PC-9 (cell line): ENCODE measurements around the gene SLC15A1. TPM values are rescaled to one million over a fixed set of nuclear protein-coding genes. Genes with fewer than 3 reads are reported as not detected.

Experiments
- BruUV-seq: library from RNA; stranded (reverse); fragments of 400-500 nt; replicated peaks from 2 replicates; lab custom pipeline; 2021; lab: Mats Ljungman, UMichigan
- CTCF ChIA-PET: fragments of 300-600 bp; sonication (Branson Sonifier 250); formaldehyde crosslinking; loops from one replicate; lab custom pipeline; 2022; ENCODE audit warnings: antibody characterized with exemption; lab: Charles Lee
- POLR2A ChIA-PET: fragments of 300-600 bp; sonication (Branson Sonifier 250); formaldehyde crosslinking; loops from one replicate; lab custom pipeline; 2022; ENCODE audit warnings: antibody characterized with exemption; ENCODE audit not compliant: unreplicated experiment; lab: Charles Lee
- DNase-seq, 2 experiments: peaks; one replicate each; pipeline versions ENCODE4 v3.0.0 to v3.0.0-alpha.2; 2015 to 2022; ENCODE audit warnings: mixed read lengths in 1 of 2
- H2AFZ ChIP-seq: fragments of 200-600 bp; sonication (generic); 2 replicates; pipeline ENCODE4 v1.8.1; 2017; ENCODE audit warnings: antibody characterized with exemption
- H3F3A ChIP-seq: fragments of 200-600 bp; sonication (generic); 2 replicates; pipeline ENCODE4 v1.8.1; 2017; ENCODE audit warnings: antibody characterized with exemption, mild to moderate bottlenecking, low read depth; ENCODE audit not compliant: insufficient read depth
- H3K27ac ChIP-seq: fragments of 200-600 bp; sonication (generic); 2 replicates; pipeline ENCODE4 v1.6.1; 2016; ENCODE audit warnings: mixed run types
- H3K27me3 ChIP-seq: fragments of 200-600 bp; sonication (generic); 2 replicates; pipeline ENCODE4 v1.6.1; 2016; ENCODE audit warnings: low read depth, mixed run types; ENCODE audit not compliant: insufficient read depth
- H3K36me3 ChIP-seq: fragments of 200-600 bp; sonication (generic); 2 replicates; pipeline ENCODE4 v1.6.1; 2016; ENCODE audit warnings: low read depth, mixed run types
- H3K4me1 ChIP-seq: fragments of 200-600 bp; sonication (generic); replicated peaks from 2 replicates; pipeline ENCODE4 v1.6.1; 2016; ENCODE audit warnings: mixed run types; ENCODE audit not compliant: insufficient read depth
- H3K4me2 ChIP-seq: fragments of 200-600 bp; sonication (generic); 2 replicates; pipeline ENCODE4 v1.6.1; 2017; ENCODE audit warnings: mixed run types
- H3K4me3 ChIP-seq: fragments of 200-600 bp; sonication (generic); 2 replicates; pipeline ENCODE4 v1.6.1; 2016; ENCODE audit warnings: mixed run types
- H3K79me2 ChIP-seq: fragments of 200-600 bp; sonication (generic); 2 replicates; pipeline ENCODE4 v1.6.1; 2017; ENCODE audit warnings: low read depth, mixed run types
- H3K9me2 ChIP-seq: fragments of 200-600 bp; sonication (generic); 2 replicates; pipeline ENCODE4 v1.8.1; 2017; ENCODE audit warnings: mild to moderate bottlenecking; ENCODE audit not compliant: insufficient read depth
- H3K9me3 ChIP-seq: fragments of 200-600 bp; sonication (generic); 2 replicates; pipeline ENCODE4 v1.8.1; 2016; ENCODE audit warnings: low read depth; ENCODE audit not compliant: insufficient read depth
- H4K20me1 ChIP-seq: fragments of 200-600 bp; sonication (generic); 2 replicates; pipeline ENCODE4 v1.8.1; 2017; ENCODE audit not compliant: insufficient read depth
- EZH2 ChIP-seq: fragments of 200-600 bp; sonication (generic); IDR thresholded peaks from 2 replicates; pipeline ENCODE4 v1.8.0; 2017; ENCODE audit warnings: antibody characterized with exemption, low read depth
- intact Hi-C: fragments of 100-400 bp; cut with micrococcal nuclease; formaldehyde crosslinking; loops from one replicate; pipeline ENCODE4 v1.10.0; 2022; ENCODE audit not compliant: unreplicated experiment
- total RNA-seq: library from RNA; stranded (reverse); gene quantifications from 2 replicates; pipeline ENCODE4 v1.2.3, GENCODE V29; 2021
- TF ChIP-seq, protein P1 (sequence below): fragments of 200-600 bp; sonication (generic); conservative IDR thresholded peaks from 2 replicates; pipeline ENCODE4 v1.6.1; 2017; ENCODE audit warnings: mixed run types, antibody characterized with exemption, mild to moderate bottlenecking, moderate library complexity

Gene SLC15A1
- total RNA-seq, 1 experiment from 2014 or later, result 0.55 TPM

DNA sequence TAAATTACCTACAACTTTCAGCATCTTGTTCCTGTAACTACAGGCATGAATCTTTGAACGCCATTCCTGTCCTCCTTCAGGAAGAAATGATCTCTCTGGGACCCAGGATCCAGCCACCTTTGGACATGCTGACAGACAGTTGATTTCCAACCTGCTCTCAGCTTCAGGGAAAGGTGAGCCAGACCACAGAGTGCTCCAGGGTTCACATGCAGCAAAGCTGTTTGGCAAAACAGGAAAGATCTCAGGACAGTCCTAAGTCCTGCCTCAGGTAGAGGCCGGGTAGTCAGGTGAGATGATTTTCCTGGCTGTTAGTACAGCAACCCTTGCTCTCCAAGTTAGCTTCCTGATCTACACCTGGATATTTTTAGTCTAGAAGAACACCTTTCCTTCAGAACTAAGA is 9.1 kb downstream of the SLC15A1 start:
- Histone ChIP-seq H3K27me3 (no peaks in the 10 kb centered on the region), H3K9me3 (0 out of 2 replicates have a peak, but pooled peaks cover 6% of the 10 kb centered on the region), H3F3A (peaks cover 13% of the 10 kb centered on the region), H3K79me2 (no peaks in the 10 kb centered on the region), H3K4me2 (no peak overlapping the region), H3K9me2 (no peaks in the 10 kb centered on the region), H3K4me1 (peaks cover 19% of the 10 kb centered on the region), H3K36me3 (no peaks in the 10 kb centered on the region), H2AFZ (no peak overlapping the region), H3K27ac (no peak overlapping the region), H4K20me1 (no peaks in the 10 kb centered on the region), H3K4me3 (no peak overlapping the region)
- intact Hi-C loops, result no loop called here
- ChIA-PET CTCF (no interaction called here), POLR2A (no interaction called here)
- no peak for TF ChIP-seq EZH2
- TF ChIP-seq, protein P1, sequence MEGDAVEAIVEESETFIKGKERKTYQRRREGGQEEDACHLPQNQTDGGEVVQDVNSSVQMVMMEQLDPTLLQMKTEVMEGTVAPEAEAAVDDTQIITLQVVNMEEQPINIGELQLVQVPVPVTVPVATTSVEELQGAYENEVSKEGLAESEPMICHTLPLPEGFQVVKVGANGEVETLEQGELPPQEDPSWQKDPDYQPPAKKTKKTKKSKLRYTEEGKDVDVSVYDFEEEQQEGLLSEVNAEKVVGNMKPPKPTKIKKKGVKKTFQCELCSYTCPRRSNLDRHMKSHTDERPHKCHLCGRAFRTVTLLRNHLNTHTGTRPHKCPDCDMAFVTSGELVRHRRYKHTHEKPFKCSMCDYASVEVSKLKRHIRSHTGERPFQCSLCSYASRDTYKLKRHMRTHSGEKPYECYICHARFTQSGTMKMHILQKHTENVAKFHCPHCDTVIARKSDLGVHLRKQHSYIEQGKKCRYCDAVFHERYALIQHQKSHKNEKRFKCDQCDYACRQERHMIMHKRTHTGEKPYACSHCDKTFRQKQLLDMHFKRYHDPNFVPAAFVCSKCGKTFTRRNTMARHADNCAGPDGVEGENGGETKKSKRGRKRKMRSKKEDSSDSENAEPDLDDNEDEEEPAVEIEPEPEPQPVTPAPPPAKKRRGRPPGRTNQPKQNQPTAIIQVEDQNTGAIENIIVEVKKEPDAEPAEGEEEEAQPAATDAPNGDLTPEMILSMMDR, result no peak
- no TSS peak for BruUV-seq
- no peak for DNase-seq

GRCh38 chr13:98742961-98743360 is 9.5 kb downstream of the SLC15A1 start:
- POLR2A ChIA-PET, result no interaction called here
- Histone ChIP-seq H3K27ac (no peak overlapping the region), H3K9me3 (0 out of 2 replicates have a peak, but pooled peaks cover 10% of the 10 kb centered on the region), H3K9me2 (no peaks in the 10 kb centered on the region), H3K4me3 (no peak overlapping the region), H3K4me1 (peaks cover 15% of the 10 kb centered on the region), H3F3A (peaks cover 13% of the 10 kb centered on the region), H3K79me2 (no peaks in the 10 kb centered on the region), H2AFZ (no peak overlapping the region), H3K36me3 (no peaks in the 10 kb centered on the region), H3K27me3 (no peaks in the 10 kb centered on the region), H4K20me1 (no peaks in the 10 kb centered on the region), H3K4me2 (no peak overlapping the region)
- TF ChIP-seq EZH2, result no peak
- CTCF ChIA-PET, result no interaction called here
- BruUV-seq, result no TSS peak
- DNase-seq, result no peak
- intact Hi-C loops, result no loop called here

- Histone ChIP-seq H3F3A (peaks cover 5% of the 10 kb centered on the region; the same call in 1 of the 2 replicates), H3K4me3 (no peak overlapping the region), H4K20me1 (no peaks in the 10 kb centered on the region), H3K9me2 (no peaks in the 10 kb centered on the region), H3K4me1 (peaks cover 4% of the 10 kb centered on the region), H3K4me2 (no peak overlapping the region), H3K27me3 (no peaks in the 10 kb centered on the region), H3K9me3 (0 out of 2 replicates have a peak, but pooled peaks cover 12% of the 10 kb centered on the region), H3K36me3 (no peaks in the 10 kb centered on the region), H3K79me2 (no peaks in the 10 kb centered on the region), H3K27ac (no peak overlapping the region), H2AFZ (no peak overlapping the region)
- no TSS peak for BruUV-seq
- TF ChIP-seq EZH2, result no peak
- TF ChIP-seq, protein P1, result no peak
- intact Hi-C loops, result no loop called here
- POLR2A ChIA-PET, result no interaction called here
- no peak for DNase-seq
- CTCF ChIA-PET, result no interaction called here
Measured at GRCh38 chr13:98741741-98742435, 10.6 kb downstream of the SLC15A1 start.
